ENCODE measurements around the gene TMEM60. TPM values are rescaled to one million over a fixed set of nuclear protein-coding genes. Genes with fewer than 3 reads are reported as not detected.

Gene TMEM60
- total RNA-seq, 2 experiments from 2014 or later = 1.2 to 2.4 TPM

GRCh38 chr7:77783545-77783944, 14.7 kb downstream of the TMEM60 start:
- intact Hi-C loops (cut with DNase I, micrococcal nuclease) = loop anchor here in 1 of 2 experiments (10.0 kb wide), 1 partner anchor 121 kb away; no protein-coding TSS in a partner anchor
- ATAC-seq (ENCODE audit: poor library complexity) (no peak), DNase-seq (no peak)
- CTCF ChIA-PET = no interaction called here
- no peak overlapping the region for H3K27ac Mint-ChIP-seq
- peaks cover 21% of the 10 kb centered on the region for H3K36me3 ChIP-seq (ENCODE audit: insufficient read depth, low read length)
- H3K27me3 ChIP-seq (ENCODE audit: control insufficient read depth in 1 of 2, insufficient read depth in 2 of 2, low read length in 2 of 2) = no peaks in the 10 kb centered on the region
- H3K27ac ChIP-seq (ENCODE audit: low read depth in 1 of 2, low read length in 2 of 2) = no peak overlapping the region
- H3K4me3 ChIP-seq (ENCODE audit: low read length) = no peak overlapping the region
- no peak overlapping the region for H3K4me3 Mint-ChIP-seq
- H3K27me3 Mint-ChIP-seq = no peaks in the 10 kb centered on the region
- no peaks in the 10 kb centered on the region for H3K4me1 ChIP-seq (ENCODE audit: insufficient read depth, low read length)
- TF ChIP-seq, protein P1, sequence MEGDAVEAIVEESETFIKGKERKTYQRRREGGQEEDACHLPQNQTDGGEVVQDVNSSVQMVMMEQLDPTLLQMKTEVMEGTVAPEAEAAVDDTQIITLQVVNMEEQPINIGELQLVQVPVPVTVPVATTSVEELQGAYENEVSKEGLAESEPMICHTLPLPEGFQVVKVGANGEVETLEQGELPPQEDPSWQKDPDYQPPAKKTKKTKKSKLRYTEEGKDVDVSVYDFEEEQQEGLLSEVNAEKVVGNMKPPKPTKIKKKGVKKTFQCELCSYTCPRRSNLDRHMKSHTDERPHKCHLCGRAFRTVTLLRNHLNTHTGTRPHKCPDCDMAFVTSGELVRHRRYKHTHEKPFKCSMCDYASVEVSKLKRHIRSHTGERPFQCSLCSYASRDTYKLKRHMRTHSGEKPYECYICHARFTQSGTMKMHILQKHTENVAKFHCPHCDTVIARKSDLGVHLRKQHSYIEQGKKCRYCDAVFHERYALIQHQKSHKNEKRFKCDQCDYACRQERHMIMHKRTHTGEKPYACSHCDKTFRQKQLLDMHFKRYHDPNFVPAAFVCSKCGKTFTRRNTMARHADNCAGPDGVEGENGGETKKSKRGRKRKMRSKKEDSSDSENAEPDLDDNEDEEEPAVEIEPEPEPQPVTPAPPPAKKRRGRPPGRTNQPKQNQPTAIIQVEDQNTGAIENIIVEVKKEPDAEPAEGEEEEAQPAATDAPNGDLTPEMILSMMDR (IDR thresholded peaks at IDR 0.05) = no peak
- POLR2A ChIA-PET = no interaction called here
- H3K36me3 Mint-ChIP-seq (ENCODE audit: low read depth) = peaks cover 47% of the 10 kb centered on the region
- no peaks in the 10 kb centered on the region for H3K9me3 Mint-ChIP-seq
- no peaks in the 10 kb centered on the region for H3K9me3 ChIP-seq (ENCODE audit: control insufficient read depth in 1 of 2, insufficient read depth in 1 of 2, low read length in 2 of 2)
- peaks cover 6% of the 10 kb centered on the region for H3K4me1 Mint-ChIP-seq (ENCODE audit: low read depth)

DNA sequence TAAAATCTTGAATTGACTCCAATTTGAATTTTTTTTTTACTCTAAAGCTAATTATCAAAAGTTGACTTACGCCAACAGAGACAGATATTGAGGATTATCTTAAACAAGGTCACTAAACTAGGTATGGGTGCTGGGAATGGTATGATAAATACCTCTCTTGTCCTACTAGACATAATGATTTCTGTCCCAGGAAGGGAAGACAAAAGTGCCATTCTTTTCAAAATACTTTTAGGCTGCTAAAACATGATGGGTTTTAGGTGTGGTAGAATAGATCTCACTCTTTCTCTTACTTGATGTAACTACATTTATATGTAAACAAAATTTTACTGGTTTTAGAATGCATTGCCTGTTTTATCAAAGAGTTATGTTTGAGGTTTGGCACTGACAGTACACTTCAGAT, 15.1 kb downstream of the TMEM60 start:
- Mint-ChIP-seq H3K9me3 (no peaks in the 10 kb centered on the region), H3K4me1 (ENCODE audit: low read depth) (peaks cover 6% of the 10 kb centered on the region), H3K4me3 (no peak overlapping the region), H3K27ac (no peak overlapping the region), H3K36me3 (ENCODE audit: low read depth) (peaks cover 51% of the 10 kb centered on the region), H3K27me3 (no peaks in the 10 kb centered on the region)
- no peak for ATAC-seq (ENCODE audit: poor library complexity)
- Histone ChIP-seq H3K27me3 (ENCODE audit: control insufficient read depth in 1 of 2, insufficient read depth in 2 of 2, low read length in 2 of 2) (no peaks in the 10 kb centered on the region), H3K36me3 (ENCODE audit: insufficient read depth, low read length) (peaks cover 25% of the 10 kb centered on the region), H3K4me1 (ENCODE audit: insufficient read depth, low read length) (no peaks in the 10 kb centered on the region), H3K27ac (ENCODE audit: low read depth in 1 of 2, low read length in 2 of 2) (no peak overlapping the region), H3K4me3 (ENCODE audit: low read length) (no peak overlapping the region), H3K9me3 (ENCODE audit: control insufficient read depth in 1 of 2, insufficient read depth in 1 of 2, low read length in 2 of 2) (no peaks in the 10 kb centered on the region)
- ChIA-PET POLR2A (no interaction called here), CTCF (no interaction called here)
- no peak for DNase-seq
- intact Hi-C loops (cut with DNase I, micrococcal nuclease) = loop anchor here in 1 of 2 experiments (10.0 kb wide), 1 partner anchor 122 kb away; no protein-coding TSS in a partner anchor
- TF ChIP-seq, protein P1 (IDR thresholded peaks at IDR 0.05) = no peak

- H3K27ac ChIP-seq (ENCODE audit: low read depth in 1 of 2, low read length in 2 of 2) = no peak overlapping the region
- peaks cover 57% of the 10 kb centered on the region for H3K36me3 Mint-ChIP-seq (ENCODE audit: low read depth)
- CTCF ChIA-PET = no interaction called here
- peaks cover 6% of the 10 kb centered on the region for H3K4me1 Mint-ChIP-seq (ENCODE audit: low read depth)
- H3K27ac Mint-ChIP-seq = no peak overlapping the region
- H3K9me3 Mint-ChIP-seq = no peaks in the 10 kb centered on the region
- no peak for ATAC-seq (ENCODE audit: poor library complexity)
- no peak overlapping the region for H3K4me3 Mint-ChIP-seq
- H3K27me3 ChIP-seq (ENCODE audit: control insufficient read depth in 1 of 2, insufficient read depth in 2 of 2, low read length in 2 of 2) = no peaks in the 10 kb centered on the region
- intact Hi-C loops (cut with DNase I, micrococcal nuclease) = loop anchor here in 1 of 2 experiments (10.0 kb wide), 1 partner anchor 122 kb away; no protein-coding TSS in a partner anchor
- no peak overlapping the region for H3K4me3 ChIP-seq (ENCODE audit: low read length)
- DNase-seq = no peak
- no peaks in the 10 kb centered on the region for H3K9me3 ChIP-seq (ENCODE audit: control insufficient read depth in 1 of 2, insufficient read depth in 1 of 2, low read length in 2 of 2)
- POLR2A ChIA-PET = no interaction called here
- H3K4me1 ChIP-seq (ENCODE audit: insufficient read depth, low read length) = no peaks in the 10 kb centered on the region
- no peaks in the 10 kb centered on the region for H3K27me3 Mint-ChIP-seq
- TF ChIP-seq, protein P1 (IDR thresholded peaks at IDR 0.05) = no peak
- peaks cover 26% of the 10 kb centered on the region for H3K36me3 ChIP-seq (ENCODE audit: insufficient read depth, low read length)
Measured at GRCh38 chr7:77782383-77782782, 15.9 kb downstream of the TMEM60 start.
